GM18499 (cell line): Measurements from ENCODE around the gene ADAM19.

ENCODE experiments used
- ATAC-seq: cut with Tn5 transposase; IDR thresholded peaks from one replicate; pipeline ENCODE4 v1.9.1; 2021; ENCODE audit warnings: moderate number of reproducible peaks; ENCODE audit not compliant: insufficient read depth, unreplicated experiment

ADAM19 gene

DNA sequence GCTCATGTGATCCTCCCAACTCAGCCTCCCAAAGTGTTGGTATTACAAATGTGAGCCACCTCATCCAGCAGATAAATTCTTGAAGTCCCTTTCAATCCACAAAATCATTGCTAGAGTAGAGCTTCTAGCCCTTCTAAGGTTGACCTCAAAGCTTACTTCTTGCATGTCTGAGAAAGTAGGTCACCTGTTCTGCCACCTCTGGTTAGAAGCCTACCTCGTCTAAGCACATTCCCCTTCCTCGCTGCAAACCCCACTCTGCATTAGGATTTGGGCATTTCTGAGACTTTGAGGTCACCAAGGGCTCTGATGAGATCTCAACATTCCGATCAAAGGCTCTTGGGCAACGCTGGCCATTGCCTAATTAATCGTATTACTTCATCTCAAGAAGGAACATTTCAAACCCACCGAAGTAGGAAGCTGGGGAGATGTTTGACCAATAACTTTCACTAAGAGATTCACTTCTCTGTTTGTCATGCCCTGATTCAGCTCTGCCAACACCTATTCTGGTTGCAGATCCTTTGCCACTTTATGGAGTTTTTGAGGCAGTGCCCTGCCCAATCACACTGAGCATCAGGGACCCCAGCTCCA is 8.6 kb downstream of the ADAM19 start:
- ATAC-seq = no peak

DNA sequence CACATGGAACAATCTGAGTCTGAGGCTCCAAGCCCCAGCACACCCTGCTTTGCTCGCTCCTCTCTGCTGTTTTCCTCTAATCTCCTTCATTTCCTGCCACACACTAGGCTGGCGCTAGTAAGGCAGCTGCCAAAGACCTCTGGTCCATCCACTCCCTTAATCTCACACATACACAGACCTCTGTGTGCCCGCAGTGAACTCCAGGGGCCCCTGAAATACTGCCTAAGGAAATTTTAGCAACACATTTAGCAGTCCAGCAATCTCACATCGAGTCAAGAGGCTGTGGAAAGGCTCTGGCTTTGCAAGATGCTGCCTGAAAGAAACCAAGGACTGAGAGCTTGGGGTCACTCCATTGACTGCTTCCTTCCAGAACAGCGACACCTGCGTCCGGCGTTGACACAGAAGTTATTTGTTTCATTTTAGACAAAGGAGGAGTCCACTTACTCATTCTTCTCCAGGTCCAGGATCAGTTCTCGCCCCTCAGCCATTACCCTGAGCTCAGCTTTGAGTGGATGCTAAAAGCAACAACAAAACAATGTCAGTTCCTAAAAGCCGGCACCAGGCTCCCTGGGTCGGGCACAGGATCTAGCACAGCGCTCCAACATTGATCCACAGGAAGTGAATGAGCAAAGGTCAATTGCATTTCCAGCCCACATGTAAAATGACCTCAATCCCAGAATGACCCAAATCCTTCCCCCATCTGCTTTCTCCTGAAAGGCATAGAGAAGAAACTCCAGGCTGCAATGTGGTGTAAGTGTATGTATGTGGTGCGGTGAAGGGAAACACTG is 11.5 kb downstream of the ADAM19 start:
- ATAC-seq = no peak

DNA sequence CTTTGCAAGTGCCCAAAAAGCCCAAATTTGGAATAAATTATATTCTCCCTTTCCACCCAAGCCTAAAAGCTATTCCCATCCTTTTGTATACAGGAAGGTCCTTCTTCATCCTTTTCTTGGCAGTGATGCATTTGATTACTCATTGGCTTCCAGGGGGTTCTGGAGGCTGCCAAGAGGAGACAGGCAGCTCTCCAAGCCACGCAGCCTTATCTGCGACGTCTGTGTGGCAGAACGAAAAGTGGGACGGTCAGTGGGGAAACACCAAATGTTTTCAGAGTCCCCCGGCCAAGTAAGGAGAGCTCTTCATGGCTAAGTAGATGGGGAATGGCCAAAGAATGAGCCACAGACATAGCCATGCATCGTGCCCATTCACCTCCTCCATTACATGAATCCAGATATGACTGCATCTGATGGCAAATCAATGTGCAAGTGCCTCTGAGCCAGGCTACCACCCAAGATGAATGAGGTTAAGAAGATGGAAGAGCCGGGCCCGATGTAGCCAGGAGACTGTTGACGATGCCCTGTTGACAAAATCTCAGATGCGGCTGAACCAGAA is 12.1 kb downstream of the ADAM19 start:
- no peak for ATAC-seq

DNA sequence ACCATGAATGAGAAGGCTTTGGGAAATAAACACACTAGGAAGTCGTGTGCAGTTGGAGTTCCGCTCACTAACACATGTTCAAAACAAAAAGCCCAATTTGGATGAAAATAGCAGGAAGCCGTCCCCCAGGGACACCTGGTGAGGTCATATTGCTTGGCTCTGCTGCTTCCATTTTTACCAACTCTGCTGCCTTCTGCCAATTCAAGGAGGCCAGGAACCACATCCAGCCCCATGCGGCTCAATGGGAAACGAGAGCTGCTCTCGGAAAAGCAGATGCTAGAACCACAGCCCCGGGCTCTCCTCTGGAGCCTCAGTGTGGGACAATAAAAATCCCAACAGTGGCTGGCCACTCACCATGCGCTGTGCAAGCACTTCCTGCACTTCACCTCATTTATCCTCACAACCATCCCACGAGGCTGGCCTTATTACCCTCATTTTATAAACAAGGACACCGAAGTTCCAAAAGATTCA is 13.4 kb downstream of the ADAM19 start:
- ATAC-seq = no peak

DNA sequence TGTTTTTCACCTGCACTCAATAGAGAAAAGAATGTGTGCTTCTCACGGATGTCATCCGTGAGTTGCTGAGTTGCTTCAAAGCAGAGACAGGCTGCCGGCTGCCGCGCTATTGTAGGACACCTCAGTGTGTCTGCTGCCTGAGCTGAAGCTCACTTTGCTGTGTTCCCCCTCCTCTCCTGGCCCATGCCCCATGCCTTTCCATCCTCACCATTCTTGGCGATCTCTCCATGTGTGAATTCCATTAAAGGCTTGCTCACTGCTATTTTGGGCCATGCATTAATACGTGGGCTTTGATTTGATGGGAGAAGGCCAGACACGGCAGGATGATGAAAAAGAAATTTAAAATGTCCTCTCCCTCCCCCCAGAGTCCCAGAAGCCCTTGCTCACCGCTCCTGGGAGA is 14.5 kb downstream of the ADAM19 start:
- ATAC-seq = no peak

DNA sequence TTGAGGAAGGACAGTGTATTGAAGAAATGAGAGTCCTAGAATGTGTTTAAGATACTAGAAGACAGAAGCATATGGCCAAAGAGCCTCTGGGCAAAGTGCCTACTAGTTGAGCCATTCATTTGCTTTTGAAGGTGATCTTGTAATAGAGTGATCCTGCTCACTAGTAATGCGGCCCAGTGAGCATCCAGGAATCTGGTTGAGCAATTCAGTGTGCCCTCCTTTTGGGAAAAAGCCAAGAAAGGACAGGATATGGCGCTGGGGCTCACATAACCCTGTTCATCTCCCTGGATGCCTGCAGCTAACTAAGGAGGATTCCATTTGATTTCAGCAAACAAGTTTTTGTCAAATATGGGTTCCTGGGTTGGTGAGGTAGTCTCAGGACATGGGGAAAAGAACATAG is 16.3 kb downstream of the ADAM19 start:
- ATAC-seq = no peak

DNA sequence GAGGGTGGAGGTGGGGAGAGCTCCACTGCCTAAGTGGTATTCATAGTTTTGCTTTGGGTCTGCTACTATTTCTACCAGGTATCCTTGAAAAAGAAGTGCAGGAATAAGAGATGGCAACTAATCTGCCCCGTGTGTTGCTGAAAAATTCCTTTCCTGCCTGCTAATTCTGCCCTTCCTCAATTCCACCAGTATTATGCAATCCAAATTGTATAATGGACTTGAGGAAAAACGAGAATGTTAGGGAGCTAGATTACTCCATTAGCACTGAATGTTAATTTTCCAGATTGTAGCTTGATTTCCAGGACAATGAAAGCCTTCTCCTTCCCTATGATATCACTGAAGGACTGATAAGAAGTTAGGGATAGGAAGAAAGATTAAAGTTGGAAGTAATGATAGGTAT is 16.9 kb downstream of the ADAM19 start:
- no peak for ATAC-seq

DNA sequence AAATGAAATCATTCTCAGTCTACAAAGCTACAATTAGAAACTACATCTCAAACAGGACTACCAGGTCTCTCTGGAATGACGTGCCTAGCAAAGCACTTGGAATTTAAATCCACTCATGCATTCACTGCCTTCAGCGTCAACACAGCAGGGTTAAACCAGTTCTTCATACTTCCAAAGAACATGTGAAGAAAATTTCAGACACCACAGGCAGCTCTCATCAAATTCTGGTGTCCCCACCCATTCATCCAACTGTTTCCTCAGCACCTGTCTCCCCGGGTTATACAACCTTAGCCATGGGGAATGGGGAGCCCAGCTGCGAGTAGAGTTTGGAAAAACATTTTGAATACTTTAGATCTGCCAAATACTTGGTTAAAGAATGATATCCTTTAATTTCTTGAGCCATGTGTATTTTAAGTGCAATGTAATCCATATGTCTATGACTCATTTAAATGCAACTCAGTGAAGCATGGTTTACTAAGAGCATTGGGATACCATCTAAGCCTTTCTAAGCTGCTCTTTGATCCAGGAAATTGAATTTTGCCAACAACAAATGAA is 17.5 kb downstream of the ADAM19 start:
- no peak for ATAC-seq

DNA sequence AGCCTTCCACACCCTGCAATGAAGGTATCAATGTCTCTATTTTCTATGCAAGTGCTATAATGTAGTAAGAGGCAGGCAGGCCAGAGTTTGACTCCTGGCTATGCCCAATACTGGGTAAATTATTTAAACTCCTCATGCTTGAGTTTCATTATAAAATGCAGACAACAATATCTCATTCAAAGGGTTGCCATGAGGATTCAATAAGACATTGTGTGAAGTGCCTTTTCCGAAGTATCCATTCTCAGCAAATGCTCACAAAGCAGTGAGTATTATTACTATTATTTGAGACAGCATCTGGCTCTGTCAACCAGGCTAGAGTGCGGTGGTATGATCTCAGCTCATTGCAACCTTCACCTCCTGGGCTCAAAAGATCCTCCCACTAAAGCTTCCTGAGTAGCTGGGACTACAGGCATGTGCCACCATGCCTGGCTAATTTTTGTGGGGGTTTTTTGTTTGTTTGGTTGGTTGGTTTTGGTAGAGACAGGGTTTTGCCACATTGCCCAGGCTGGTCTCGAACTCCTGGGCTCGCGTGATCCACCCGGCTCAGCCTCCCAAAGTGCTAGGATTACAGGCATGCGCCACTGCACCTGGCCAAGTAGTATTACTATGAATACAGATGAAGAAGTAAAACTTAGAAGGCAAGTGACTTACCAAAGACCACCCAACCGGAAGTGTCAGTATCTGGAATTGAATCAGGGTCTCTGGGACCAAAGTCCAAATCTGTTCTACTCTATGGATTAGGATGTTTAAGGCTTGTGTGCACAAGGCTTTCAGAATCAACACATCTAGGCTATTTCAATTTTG is 18.8 kb downstream of the ADAM19 start:
- ATAC-seq = no peak

DNA sequence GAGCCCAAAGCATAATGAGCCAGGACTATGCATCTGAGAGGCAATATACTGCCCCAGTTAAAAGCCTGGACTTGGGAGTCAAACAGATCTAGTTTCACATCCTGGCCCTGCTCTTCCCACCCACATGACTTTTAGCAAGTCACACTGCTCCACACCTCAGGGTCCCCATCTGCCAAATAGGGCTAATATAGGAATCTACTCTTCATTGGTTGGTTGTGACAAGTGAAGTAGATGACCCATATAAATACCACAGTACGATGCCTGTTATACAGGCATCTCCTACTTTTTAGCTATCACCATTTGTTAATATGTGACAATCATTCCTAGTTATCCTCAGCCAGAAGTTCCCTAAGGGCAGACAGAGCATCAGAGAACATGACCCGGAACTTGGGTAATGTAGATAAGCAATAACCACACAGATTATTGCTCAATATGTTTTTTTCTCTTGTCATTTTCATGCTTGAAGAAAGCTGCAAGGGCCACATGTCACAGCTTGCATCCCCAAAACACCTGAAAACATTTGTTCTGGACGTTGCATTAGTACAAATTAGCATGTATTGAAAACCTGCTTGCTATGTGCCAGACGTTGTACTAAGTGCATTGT is 20.4 kb downstream of the ADAM19 start:
- no peak for ATAC-seq

DNA sequence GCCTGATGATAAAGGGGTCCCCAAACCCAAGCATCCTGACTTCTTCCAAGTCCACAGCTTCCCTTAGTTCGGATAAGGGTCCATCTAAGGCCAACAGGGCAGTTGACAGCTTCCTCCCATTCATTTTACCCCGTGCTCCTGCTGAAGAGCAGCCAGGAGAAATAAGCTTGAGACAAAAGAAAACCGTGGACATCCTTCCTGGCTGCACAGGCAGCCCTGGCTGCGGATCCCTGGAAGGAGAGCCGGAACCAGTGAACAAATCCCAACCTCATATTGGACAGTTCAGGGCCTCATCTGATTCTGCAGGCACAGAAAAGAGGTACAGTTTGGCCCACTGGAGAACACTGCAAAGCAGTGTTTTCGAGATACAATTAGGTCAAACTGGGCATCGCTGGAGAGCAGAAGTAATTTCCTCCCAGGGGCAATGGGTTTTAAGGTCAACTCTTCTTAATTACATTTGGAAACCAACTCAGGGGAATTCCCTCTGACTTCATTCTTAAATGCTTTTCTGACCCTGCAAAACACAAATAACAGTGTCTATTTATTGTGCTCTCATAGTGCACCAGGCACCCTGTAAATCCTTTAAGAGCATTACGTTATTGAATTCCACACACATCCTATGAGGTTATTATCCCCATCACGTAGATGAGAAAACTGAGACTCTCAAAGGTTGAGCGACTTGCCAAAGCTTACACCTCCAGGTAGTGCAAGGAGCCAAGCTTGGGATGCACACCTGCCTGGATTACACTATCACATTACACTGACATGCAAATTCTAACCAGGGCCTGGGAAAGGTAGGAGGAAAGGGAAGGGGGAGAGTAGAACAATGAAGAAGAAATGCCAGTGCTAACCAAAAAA is 21.2 kb downstream of the ADAM19 start:
- no peak for ATAC-seq

DNA sequence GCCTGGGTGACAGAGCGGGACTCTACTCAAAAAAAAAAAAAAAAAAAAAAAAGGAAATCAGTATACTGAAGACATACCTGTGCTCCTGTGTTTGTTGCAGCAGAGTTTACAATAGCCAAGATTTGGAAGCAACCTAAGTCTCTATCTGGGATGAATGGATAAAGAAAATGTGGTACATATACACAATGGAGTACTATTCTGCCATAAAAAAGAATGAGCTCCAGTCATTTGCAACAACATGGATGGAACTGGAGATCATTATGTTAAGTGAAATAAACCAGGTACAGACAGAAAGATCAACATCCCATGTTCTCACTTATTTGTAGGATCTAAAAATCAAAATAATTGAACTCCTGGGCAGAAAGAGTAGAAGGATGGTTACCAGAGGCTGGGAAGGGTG is 22.9 kb downstream of the ADAM19 start:
- ATAC-seq = no peak

DNA sequence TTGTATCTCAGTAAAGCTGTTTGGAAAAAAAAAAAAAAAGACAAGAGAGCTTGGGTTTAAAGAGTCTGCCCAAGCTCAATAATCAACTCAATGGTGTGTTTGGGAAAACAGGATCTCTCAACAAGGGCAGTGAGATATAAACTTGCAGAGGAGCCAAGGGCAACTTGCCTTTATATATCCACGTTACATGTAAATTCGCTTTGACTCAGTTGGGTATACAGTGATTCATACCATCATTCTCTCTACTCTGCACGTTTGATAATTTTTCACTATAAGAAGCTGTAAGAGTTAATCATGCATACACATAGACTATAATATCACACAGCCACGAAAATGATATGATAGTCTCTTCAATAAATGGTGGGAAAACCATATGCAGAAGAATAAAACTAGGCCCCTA is 24.9 kb downstream of the ADAM19 start:
- ATAC-seq = no peak

DNA sequence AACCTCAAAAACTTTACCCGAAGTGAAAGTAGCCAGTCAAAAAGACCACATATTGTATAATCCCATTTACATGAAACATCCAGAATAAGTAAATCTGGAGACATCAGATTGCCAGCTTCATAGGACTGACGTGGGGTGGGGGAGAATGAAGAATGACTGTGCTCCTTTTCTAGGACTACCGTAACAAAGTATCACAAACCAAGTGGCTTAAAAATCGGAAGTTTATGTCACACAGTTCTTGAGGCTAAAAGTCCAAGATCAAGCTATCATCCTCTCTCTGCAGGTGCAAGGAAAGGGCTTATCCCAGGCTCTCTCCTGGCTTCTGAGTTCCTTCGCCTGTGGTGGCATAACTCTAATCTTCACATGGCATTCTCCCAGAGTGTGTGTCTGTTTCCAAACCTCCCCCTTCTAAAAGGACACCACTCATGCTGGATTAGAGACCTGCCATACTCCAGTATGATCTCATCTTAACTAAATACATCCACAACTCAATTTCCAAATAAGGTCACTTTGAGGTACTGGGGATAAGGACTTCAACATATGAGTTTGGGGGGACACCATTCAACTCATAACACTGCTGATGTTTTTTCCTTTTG is 25.5 kb downstream of the ADAM19 start:
- ATAC-seq = no peak

DNA sequence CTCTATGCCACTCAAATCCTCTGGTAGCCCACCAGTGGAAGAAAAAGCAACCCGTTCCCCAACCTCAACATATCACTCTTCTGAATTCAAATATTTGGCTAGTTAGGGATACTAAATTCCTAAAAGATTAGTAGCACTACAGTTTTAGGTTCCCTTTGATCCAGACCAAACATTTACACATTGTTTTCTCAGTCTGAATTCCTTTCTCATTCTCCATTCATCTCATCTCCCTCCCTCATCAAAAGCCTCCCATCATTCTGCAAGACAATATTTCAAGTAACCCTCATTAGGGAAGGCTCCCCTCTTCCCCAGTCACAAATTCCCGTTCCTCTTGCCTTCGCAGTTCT is 26.3 kb downstream of the ADAM19 start:
- ATAC-seq = no peak

DNA sequence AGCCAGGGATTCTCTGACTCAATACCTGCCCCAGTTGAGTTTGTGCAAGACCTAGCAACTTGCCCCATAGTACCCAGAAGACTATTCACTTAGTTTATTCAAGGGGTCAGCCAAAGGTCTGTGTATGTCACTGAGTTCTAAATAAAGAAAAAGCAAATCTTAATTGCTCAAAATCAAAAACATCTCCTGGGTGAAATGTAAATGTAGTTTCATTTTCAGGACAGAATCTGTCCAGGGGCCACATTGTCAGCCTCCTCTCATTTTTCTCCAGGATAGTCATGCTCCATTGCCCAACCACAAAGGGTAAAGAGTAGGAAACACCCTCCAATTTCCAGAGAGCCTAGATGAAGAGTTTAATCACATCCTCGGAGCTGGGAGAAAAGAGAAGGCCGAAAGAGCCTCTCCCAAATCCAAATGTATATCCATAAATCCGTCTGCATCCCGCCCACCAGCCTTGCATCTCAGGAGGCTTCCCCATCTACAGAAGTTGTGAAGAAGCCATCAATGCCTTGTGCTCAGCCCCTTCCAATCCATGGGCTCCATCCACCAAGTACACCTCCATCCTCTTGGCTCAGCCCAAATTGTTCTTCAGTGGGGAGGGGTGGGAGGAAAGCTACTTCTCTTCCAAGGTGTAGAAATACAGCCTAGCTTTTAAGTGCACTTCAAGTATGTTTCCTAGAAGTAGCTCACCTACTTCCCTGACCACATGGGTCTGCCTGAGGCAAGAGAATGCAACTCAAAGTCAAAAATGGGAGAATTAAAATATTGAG is 26.9 kb downstream of the ADAM19 start:
- ATAC-seq = no peak

DNA sequence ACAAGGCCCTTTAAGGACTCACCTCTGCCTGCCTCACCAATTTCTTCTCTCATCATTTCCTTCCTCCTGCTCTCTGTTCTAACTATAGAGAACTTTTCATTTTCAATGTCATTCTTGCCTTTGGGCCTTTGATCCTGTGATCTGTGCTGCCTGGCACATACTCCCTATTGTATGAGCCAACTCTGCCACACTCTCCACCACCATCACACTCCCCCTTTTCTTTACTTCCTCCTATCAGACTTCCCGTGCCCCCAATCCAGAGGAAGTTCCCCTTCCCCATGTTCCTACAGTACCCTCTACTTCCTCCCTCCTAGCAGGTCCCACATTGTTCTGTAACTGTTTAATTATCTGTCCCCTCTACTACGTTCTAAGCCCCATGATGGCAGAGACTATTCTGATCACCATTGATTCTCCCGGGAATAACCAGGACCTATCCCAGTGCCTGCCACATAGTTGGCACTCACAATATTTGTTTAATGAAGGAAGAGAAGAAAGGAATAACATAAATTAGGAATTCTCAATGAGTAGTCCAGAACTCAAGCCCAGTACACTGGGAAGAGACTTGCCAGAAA is 27.5 kb downstream of the ADAM19 start:
- ATAC-seq = no peak

DNA sequence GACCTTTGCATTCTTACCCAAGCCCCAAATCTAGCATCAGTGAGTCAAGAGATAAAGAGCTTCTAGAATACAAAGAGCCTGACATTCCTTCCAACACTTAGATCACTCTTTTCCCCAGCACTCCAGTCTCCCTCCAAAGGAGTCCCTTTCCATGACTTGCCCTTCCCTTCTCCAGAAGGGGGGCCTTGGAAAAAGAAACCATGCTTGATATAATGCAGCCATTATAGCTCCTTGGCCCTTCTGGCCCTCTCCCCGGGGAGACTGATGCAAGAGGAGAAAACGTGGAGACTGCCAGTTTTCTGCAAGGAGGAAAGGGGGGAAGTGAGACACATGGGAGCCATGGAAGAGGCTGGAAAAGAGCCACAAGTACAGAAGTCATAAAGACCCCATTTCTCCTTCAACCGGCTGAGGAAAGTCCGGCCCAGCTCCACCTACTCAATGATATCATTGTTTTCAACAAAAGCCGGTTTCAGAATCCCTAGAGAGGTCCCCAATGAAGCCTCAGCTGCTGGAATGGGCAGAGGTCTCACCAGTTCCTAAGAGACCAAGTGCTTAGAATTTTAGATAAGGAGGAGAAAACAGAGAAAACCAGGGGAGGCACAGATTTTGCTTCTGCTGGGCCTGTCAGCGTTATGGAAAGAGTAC is 29.0 kb downstream of the ADAM19 start:
- ATAC-seq = no peak
